Trophoblast cell (in vitro differentiated cells and primary cell): ENCODE results near the gene CREBZF.
"Not testable (repeated sequence)": the region's sequence is repeated elsewhere in the genome, so short reads cannot be mapped to it uniquely, and the experiment has no call there.

ENCODE experiments used
- DNase-seq, 2 donors: peaks; one replicate each; pipeline ENCODE4 v3.0.0-alpha.2; 2016
- H2AFZ ChIP-seq: 2 replicates; pipeline ENCODE4 v1.6.1; 2013; ENCODE audit warnings: low read length, moderate library complexity, mild to moderate bottlenecking; ENCODE audit not compliant: insufficient read depth, poor library complexity
- H2AK5ac ChIP-seq: 2 replicates; pipeline ENCODE4 v1.6.1; 2013; ENCODE audit warnings: mild to moderate bottlenecking, low read length
- H2BK120ac ChIP-seq: 2 replicates; pipeline ENCODE4 v1.6.1; 2013; ENCODE audit warnings: low read length, mild to moderate bottlenecking, moderate library complexity; ENCODE audit not compliant: insufficient read depth, poor library complexity
- H2BK12ac ChIP-seq: 2 replicates; pipeline ENCODE4 v1.6.1; 2013; ENCODE audit warnings: mild to moderate bottlenecking, low read length, moderate library complexity
- H2BK5ac ChIP-seq: 2 replicates; pipeline ENCODE4 v1.6.1; 2013; ENCODE audit warnings: low read length, low read depth, moderate library complexity, mild to moderate bottlenecking; ENCODE audit not compliant: poor library complexity
- H3K14ac ChIP-seq: 2 replicates; pipeline ENCODE4 v1.6.1; 2013; ENCODE audit warnings: mild to moderate bottlenecking, low read length
- H3K18ac ChIP-seq: 2 replicates; pipeline ENCODE4 v1.6.1; 2013; ENCODE audit warnings: mild to moderate bottlenecking, low read length
- H3K23ac ChIP-seq: 2 replicates; pipeline ENCODE4 v1.6.1; 2013; ENCODE audit warnings: low read length
- H3K27ac ChIP-seq: 2 replicates; pipeline ENCODE4 v1.5.1; 2013; ENCODE audit warnings: low read depth, mild to moderate bottlenecking, inconsistent platforms, low read length, moderate library complexity
- H3K27me3 ChIP-seq: 2 replicates; pipeline ENCODE4 v1.6.1; 2013; ENCODE audit warnings: inconsistent platforms, mild to moderate bottlenecking, low read length, moderate library complexity; ENCODE audit not compliant: insufficient read depth
- H3K36me3 ChIP-seq, 2 experiments: 1 replicate in 1 of 2; 2 replicates in 1 of 2; pipeline ENCODE4 v1.6.1; 2013; ENCODE audit warnings: low read length in 2 of 2, mild to moderate bottlenecking in 2 of 2, moderate library complexity in 1 of 2; ENCODE audit not compliant: insufficient read depth in 2 of 2, control insufficient read depth in 1 of 2
- H3K4ac ChIP-seq: 2 replicates; pipeline ENCODE4 v1.6.1; 2013; ENCODE audit warnings: low read depth, mild to moderate bottlenecking, low read length, moderate library complexity
- H3K4me1 ChIP-seq, 2 experiments: 1 replicate in 1 of 2; 2 replicates in 1 of 2; pipeline ENCODE4 v1.6.1; 2013; ENCODE audit warnings: low read length in 2 of 2, mild to moderate bottlenecking in 2 of 2, moderate library complexity in 1 of 2; ENCODE audit not compliant: insufficient read depth in 2 of 2, control insufficient read depth in 1 of 2
- H3K4me2 ChIP-seq: 2 replicates; pipeline ENCODE4 v1.6.1; 2013; ENCODE audit warnings: inconsistent platforms, mild to moderate bottlenecking, low read length, moderate library complexity
- H3K4me3 ChIP-seq: 2 replicates; pipeline ENCODE4 v1.5.1; 2013; ENCODE audit warnings: mild to moderate bottlenecking, low read depth, low read length, inconsistent platforms
- H3K79me1 ChIP-seq: one replicate; pipeline ENCODE4 v1.6.1; 2013; ENCODE audit warnings: low read length
- H3K79me2 ChIP-seq: 2 replicates; pipeline ENCODE4 v1.6.1; 2013; ENCODE audit warnings: low read length, mild to moderate bottlenecking; ENCODE audit not compliant: control insufficient read depth, insufficient read depth, poor library complexity
- H3K9ac ChIP-seq: 2 replicates; pipeline ENCODE4 v1.6.1; 2013; ENCODE audit warnings: mild to moderate bottlenecking, low read length
- H3K9me3 ChIP-seq: 2 replicates; pipeline ENCODE4 v1.6.1; 2013; ENCODE audit warnings: low read depth, mild to moderate bottlenecking, control low read depth, inconsistent platforms, low read length; ENCODE audit not compliant: insufficient read depth
- H4K12ac ChIP-seq: 2 replicates; pipeline ENCODE4 v1.6.1; 2013; ENCODE audit warnings: low read depth, mild to moderate bottlenecking, low read length, moderate library complexity
- H4K8ac ChIP-seq: 2 replicates; pipeline ENCODE4 v1.6.1; 2013; ENCODE audit warnings: low read depth, mild to moderate bottlenecking, low read length, moderate library complexity
- H4K91ac ChIP-seq: one replicate; pipeline ENCODE4 v1.6.1; 2013; ENCODE audit warnings: low read depth, mild to moderate bottlenecking, low read length, moderate library complexity
- WGBS: extraction: QIAGEN DNeasy Blood & Tissue Kit; methylation state at CpG from one replicate; pipeline ENCODE4 v1.1.7; 2013; ENCODE audit warnings: missing lambda C conversion rate; ENCODE audit not compliant: insufficient read length, insufficient coverage; ENCODE audit errors: extremely low coverage; 5-methylcytosine and 5-hydroxymethylcytosine counted together

CREBZF gene

DNA sequence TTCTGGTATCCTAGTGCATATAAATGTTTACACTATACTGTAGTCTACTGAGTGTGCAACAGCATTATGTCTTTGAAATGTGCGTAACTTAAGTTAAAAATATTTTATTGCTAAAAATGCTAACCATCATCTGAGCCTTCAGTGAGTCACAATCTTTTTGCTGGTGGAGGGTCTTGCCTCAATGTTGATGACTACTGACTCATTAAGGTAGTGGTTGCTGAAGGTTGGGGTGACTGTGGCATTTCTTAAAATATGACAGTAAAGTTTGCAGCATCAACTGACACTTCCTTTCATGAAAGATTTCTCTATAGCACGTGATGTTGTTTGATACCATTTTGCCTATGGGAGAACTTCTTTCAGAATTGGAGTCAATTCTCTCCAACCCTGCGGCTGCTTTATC is 8.5 kb upstream of the CREBZF start:
- Histone ChIP-seq H4K91ac (no peak overlapping the region), H3K18ac (no peak overlapping the region), H3K4me1 (no peaks in the 10 kb centered on the region), H4K8ac (no peak overlapping the region), H3K9ac (no peak overlapping the region), H3K4me2 (no peak overlapping the region), H3K27me3 (no peaks in the 10 kb centered on the region), H2BK12ac (no peak overlapping the region), H3K79me2 (no peaks in the 10 kb centered on the region), H3K4me3 (no peak overlapping the region), H2AFZ (no peak overlapping the region), H3K27ac (no peak overlapping the region), H4K12ac (no peak overlapping the region), H3K23ac (no peak overlapping the region), H3K79me1 (no peaks in the 10 kb centered on the region), H3K4ac (no peak overlapping the region), H3K36me3 (no peaks in the 10 kb centered on the region), H2BK5ac (no peak overlapping the region), H3K9me3 (peaks cover 5% of the 10 kb centered on the region), H2AK5ac (no peak overlapping the region), H2BK120ac (no peak overlapping the region), H3K14ac (no peak overlapping the region)
- WGBS: no CpG with 5 or more reads among the region's 3 CpGs
- no peak for DNase-seq

GRCh38 chr11:85672105-85672902 is 7.4 kb upstream of the CREBZF start:
- Histone ChIP-seq H2BK12ac (no peak overlapping the region), H3K36me3 (no peaks in the 10 kb centered on the region), H3K9ac (no peak overlapping the region), H3K4me1 (no peaks in the 10 kb centered on the region), H3K27me3 (no peaks in the 10 kb centered on the region), H3K4ac (no peak overlapping the region), H3K27ac (no peak overlapping the region), H2AFZ (no peak overlapping the region), H3K4me2 (no peak overlapping the region), H4K91ac (no peak overlapping the region), H3K23ac (no peak overlapping the region), H2BK120ac (no peak overlapping the region), H3K9me3 (peaks cover 5% of the 10 kb centered on the region), H3K14ac (no peak overlapping the region), H3K4me3 (no peak overlapping the region), H3K18ac (no peak overlapping the region), H4K12ac (no peak overlapping the region), H3K79me1 (no peaks in the 10 kb centered on the region), H2AK5ac (no peak overlapping the region), H4K8ac (no peak overlapping the region), H3K79me2 (no peaks in the 10 kb centered on the region), H2BK5ac (no peak overlapping the region)
- WGBS: no CpG with 5 or more reads among the region's 8 CpGs
- DNase-seq: no peak

DNA sequence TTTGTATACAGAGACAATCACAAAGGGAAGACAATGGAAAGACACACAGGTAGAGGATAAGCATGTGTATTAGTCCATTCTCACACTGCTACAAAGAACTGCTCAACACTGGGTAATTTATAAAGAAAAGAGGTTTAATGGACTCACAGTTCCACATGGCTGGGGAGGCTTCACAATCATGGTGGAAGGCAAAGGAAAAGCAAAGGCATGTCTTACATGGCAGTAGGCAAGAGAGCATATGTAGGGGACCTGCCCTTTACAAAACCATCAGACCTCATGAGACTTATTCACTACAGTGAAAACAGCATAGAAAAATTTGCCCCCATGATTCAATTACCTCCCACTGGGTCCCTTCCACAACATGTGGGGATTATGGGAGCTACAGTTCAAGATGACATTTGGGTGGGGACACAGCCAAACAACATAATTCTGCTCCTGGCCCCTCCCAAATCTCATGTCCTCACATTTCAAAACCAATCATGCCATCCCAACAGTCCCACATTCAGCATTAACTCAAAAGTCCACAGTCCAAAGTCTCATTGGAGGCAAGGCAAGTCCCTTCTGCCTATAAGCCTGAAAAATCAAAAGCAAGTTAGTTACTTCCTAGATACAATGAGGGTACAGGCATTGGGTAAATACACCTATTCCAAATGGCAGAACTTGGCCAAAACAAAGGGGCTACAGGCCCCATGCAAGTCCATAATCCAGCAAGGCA is 6.2 kb upstream of the CREBZF start:
- not testable (repeated sequence) for H3K23ac ChIP-seq, H3K4me3 ChIP-seq, H3K4me2 ChIP-seq, H3K18ac ChIP-seq, H3K9ac ChIP-seq, H3K79me1 ChIP-seq, H4K8ac ChIP-seq, H3K36me3 ChIP-seq, DNase-seq, H3K27me3 ChIP-seq, H2BK5ac ChIP-seq, H3K4me1 ChIP-seq, H3K79me2 ChIP-seq, H3K14ac ChIP-seq, H3K9me3 ChIP-seq, H2BK120ac ChIP-seq, H2AFZ ChIP-seq, H3K4ac ChIP-seq, H4K91ac ChIP-seq, H3K27ac ChIP-seq, H2AK5ac ChIP-seq, H2BK12ac ChIP-seq, H4K12ac ChIP-seq

DNA sequence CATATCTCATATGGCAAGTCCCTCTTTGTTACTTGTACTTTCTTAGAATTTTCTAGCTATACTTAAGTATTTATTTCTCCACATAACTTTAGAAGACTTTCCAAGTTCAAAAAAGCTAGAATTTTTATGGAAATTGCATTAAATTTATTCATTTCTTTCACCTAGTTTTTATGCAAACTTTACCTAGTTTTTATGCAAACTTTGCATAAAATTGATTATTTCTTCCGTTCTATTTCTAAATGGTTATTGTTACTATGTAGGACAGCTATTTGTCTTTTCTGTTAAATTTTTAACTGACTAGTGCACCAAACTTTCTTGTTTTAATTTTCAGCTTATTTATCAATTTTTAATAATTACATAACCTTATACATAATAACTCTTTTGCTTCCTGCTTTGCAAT is 3.2 kb upstream of the CREBZF start:
- no CpG with 5 or more reads among the region's 1 CpG for WGBS
- no peak overlapping the region for H3K18ac ChIP-seq

More for the DNA sequence above, 3.2 kb upstream of the CREBZF start:
- Histone ChIP-seq H3K4ac (no peak overlapping the region), H2BK5ac (no peak overlapping the region), H3K14ac (no peak overlapping the region), H3K27me3 (no peaks in the 10 kb centered on the region), H3K4me1 (no peaks in the 10 kb centered on the region), H3K79me2 (peaks cover 15% of the 10 kb centered on the region), H2AK5ac (no peak overlapping the region), H3K27ac (no peak overlapping the region), H3K9ac (no peak overlapping the region), H3K36me3 (no peaks in the 10 kb centered on the region), H2BK12ac (no peak overlapping the region), H4K12ac (no peak overlapping the region), H4K8ac (no peak overlapping the region), H4K91ac (no peak overlapping the region), H3K9me3 (peaks cover 5% of the 10 kb centered on the region), H2AFZ (no peak overlapping the region), H3K79me1 (peaks cover 11% of the 10 kb centered on the region), H2BK120ac (no peak overlapping the region), H3K4me3 (no peak overlapping the region), H3K23ac (no peak overlapping the region), H3K4me2 (no peak overlapping the region)
- no peak for DNase-seq
